SK-N-SH (cell line): Measurements from ENCODE around the gene RAD52. TPM values are rescaled to one million over a fixed set of nuclear protein-coding genes. Genes with fewer than 3 reads are reported as not detected.

Source experiments
- CTCF ChIA-PET: fragments of 300-600, 350-600 bp; formaldehyde crosslinking; extraction: SDS; loops from one replicate; lab custom pipeline; 2021; lab: Yijun Ruan, JAX
- POLR2A ChIA-PET: fragments of 350-600 bp; sonication (Branson Sonifier 250); formaldehyde crosslinking; extraction: SDS; loops from one replicate; lab custom pipeline; 2020; ENCODE audit warnings: antibody characterized with exemption, inconsistent platforms; lab: Yijun Ruan, JAX
- DNase-seq: peaks from one replicate; pipeline ENCODE4 v3.0.0; 2012
- H2AFZ ChIP-seq: fragments of 200-600 bp; sonication (generic); 2 replicates; pipeline ENCODE4 v1.8.1; 2016; ENCODE audit warnings: antibody characterized with exemption, mild to moderate bottlenecking, low read depth
- H3F3A ChIP-seq: fragments of 200-600 bp; sonication (generic); replicated peaks from 2 replicates; pipeline ENCODE3; 2016; ENCODE audit warnings: antibody characterized with exemption, mild to moderate bottlenecking; ENCODE audit not compliant: insufficient read depth
- H3K27ac ChIP-seq, 2 experiments: fragments of 200-500 bp in 1 of 2; fragments of 200-600 bp in 1 of 2; sonication (Bioruptor generic) in 1 of 2; sonication (generic), shearing (Covaris generic) in 1 of 2; 2 replicates each; pipeline versions ENCODE4 v1.5.1 to v1.6.1; 2014 to 2016; ENCODE audit warnings: low read depth in 2 of 2, inconsistent platforms in 1 of 2, low read length in 1 of 2, mild to moderate bottlenecking in 1 of 2, mixed read lengths in 1 of 2
- H3K27me3 ChIP-seq: fragments of 200-600 bp; sonication (generic), shearing (Covaris generic); 2 replicates; pipeline ENCODE4 v1.6.1; 2016; ENCODE audit warnings: mixed run types; ENCODE audit not compliant: insufficient read depth
- H3K36me3 ChIP-seq, 2 experiments: fragments of 200-500 bp in 1 of 2; fragments of 200-600 bp in 1 of 2; sonication (Bioruptor generic) in 1 of 2; sonication (generic) in 1 of 2; replicated peaks in 1 of 2; 2 replicates each; pipeline versions ENCODE3 to v1.5.1; 2014 to 2016; ENCODE audit warnings: low read length in 1 of 2, mild to moderate bottlenecking in 1 of 2; ENCODE audit not compliant: insufficient read depth in 2 of 2, control insufficient read depth in 1 of 2
- H3K4me1 ChIP-seq, 2 experiments: fragments of 200-500 bp in 1 of 2; fragments of 200-600 bp in 1 of 2; sonication (Bioruptor generic) in 1 of 2; sonication (generic), shearing (Covaris generic) in 1 of 2; 2 replicates each; pipeline versions ENCODE4 v1.5.1 to v1.6.1; 2014 to 2016; ENCODE audit warnings: low read depth in 1 of 2, low read length in 1 of 2, mixed run types in 1 of 2; ENCODE audit not compliant: insufficient read depth in 2 of 2, control insufficient read depth in 1 of 2
- H3K4me2 ChIP-seq: fragments of 200-600 bp; sonication (generic), shearing (Covaris generic); 2 replicates; pipeline ENCODE4 v1.6.1; 2017; ENCODE audit warnings: mixed run types
- H3K4me3 ChIP-seq, 2 experiments: fragments of 200-500 bp in 1 of 2; fragments of 200-600 bp in 1 of 2; sonication (Bioruptor generic) in 1 of 2; sonication (generic), shearing (Covaris generic) in 1 of 2; 2 replicates each; pipeline versions ENCODE4 v1.5.1 to v1.8.1; 2014 to 2016; ENCODE audit warnings: low read depth in 2 of 2, inconsistent platforms in 1 of 2, low read length in 1 of 2, mild to moderate bottlenecking in 1 of 2, mixed read lengths in 1 of 2, moderate library complexity in 1 of 2
- H3K79me2 ChIP-seq: fragments of 200-600 bp; sonication (generic); 2 replicates; pipeline ENCODE4 v1.8.1; 2017; ENCODE audit warnings: mild to moderate bottlenecking; ENCODE audit not compliant: insufficient read depth
- H3K9ac ChIP-seq: fragments of 200-600 bp; sonication (generic); 2 replicates; pipeline ENCODE4 v1.6.1; 2017; ENCODE audit warnings: mixed run types
- H3K9me2 ChIP-seq: fragments of 200-600 bp; sonication (generic); 2 replicates; pipeline ENCODE4 v1.6.1; 2017; ENCODE audit warnings: mixed run types
- H3K9me3 ChIP-seq: fragments of 200-600 bp; sonication (generic); 2 replicates; pipeline ENCODE4 v1.6.1; 2017; ENCODE audit warnings: mixed run types, mild to moderate bottlenecking, moderate library complexity
- H4K20me1 ChIP-seq: fragments of 200-600 bp; sonication (generic); 2 replicates; pipeline ENCODE4 v1.6.1; 2017; ENCODE audit warnings: mild to moderate bottlenecking, mixed run types; ENCODE audit not compliant: insufficient read depth
- ELF1 ChIP-seq: IDR thresholded peaks from 2 replicates; pipeline ENCODE4 v1.4.0; 2012
- EP300 ChIP-seq, 2 experiments: IDR thresholded peaks; 2 replicates each; pipeline versions ENCODE4 v1.4.0 to v1.6.1; 2012; ENCODE audit warnings: borderline replicate concordance in 1 of 2, low read depth in 1 of 2, low read length in 1 of 2
- EZH2phosphoT487 ChIP-seq: fragments of 200-600 bp; sonication (generic); IDR thresholded peaks from 2 replicates; pipeline ENCODE4 v1.6.1; 2017; ENCODE audit warnings: low read depth, mixed run types, mild to moderate bottlenecking, antibody characterized with exemption, moderate library complexity, borderline replicate concordance
- GABPA ChIP-seq: IDR thresholded peaks from 2 replicates; pipeline ENCODE4 v1.4.0; 2012; ENCODE audit warnings: low read depth, mild to moderate bottlenecking
- GATA2 ChIP-seq: sonication (generic); formaldehyde crosslinking; IDR thresholded peaks from 2 replicates; pipeline ENCODE4 v1.5.0; 2020; ENCODE audit warnings: mild to moderate bottlenecking, missing genetic modification reagents
- IRF3 ChIP-seq: fragments of 150-350 bp; IDR thresholded peaks from 2 replicates; pipeline ENCODE4 v1.6.1; 2016; ENCODE audit warnings: mild to moderate bottlenecking, low read depth, low read length
- MEF2A ChIP-seq: IDR thresholded peaks from 2 replicates; pipeline ENCODE4 v1.4.0; 2012; ENCODE audit warnings: low read depth, borderline replicate concordance
- MXI1 ChIP-seq: IDR thresholded peaks from 2 replicates; pipeline ENCODE4 v1.6.1; 2012; ENCODE audit warnings: mild to moderate bottlenecking, low read depth, low read length, improper control_type of control experiment
- NFIC ChIP-seq: IDR thresholded peaks from 2 replicates; pipeline ENCODE4 v1.4.0; 2012; ENCODE audit warnings: borderline replicate concordance
- NRF1 ChIP-seq: IDR thresholded peaks from 2 replicates; pipeline ENCODE4 v1.6.1; 2012; ENCODE audit warnings: low read depth, mild to moderate bottlenecking, low read length
- PBX3 ChIP-seq: IDR thresholded peaks from 2 replicates; pipeline ENCODE4; 2012
- RXRA ChIP-seq: IDR thresholded peaks from 2 replicates; pipeline ENCODE4 v1.4.0; 2012; ENCODE audit warnings: low read depth, mild to moderate bottlenecking, borderline replicate concordance
- TCF12 ChIP-seq: IDR thresholded peaks from 2 replicates; pipeline ENCODE4 v1.4.0; 2012
- USF1 ChIP-seq: IDR thresholded peaks from 2 replicates; pipeline ENCODE4 v1.4.0; 2012; ENCODE audit warnings: low read depth, borderline replicate concordance
- USF2 ChIP-seq: fragments of 150-350 bp; IDR thresholded peaks from 2 replicates; pipeline ENCODE4 v1.6.1; 2017; ENCODE audit warnings: antibody characterized with exemption, low read length, low read depth, borderline replicate concordance
- YY1 ChIP-seq: IDR thresholded peaks from 2 replicates; pipeline ENCODE4 v1.4.0; 2012; ENCODE audit warnings: low read depth, mild to moderate bottlenecking
- WGBS: methylation state at CpG from one replicate; pipeline ENCODE4 v1.1.6; 2017; ENCODE audit warnings: low lambda C conversion rate; 5-methylcytosine and 5-hydroxymethylcytosine counted together
- polyA plus RNA-seq, 3 experiments: library from polyadenylated mRNA; depleted of rRNA; stranded (reverse); fragments of >200 nt; gene quantifications; 2 replicates each; pipeline ENCODE4 v1.2.3, GENCODE V29; 2012

Gene RAD52
- polyA plus RNA-seq, 1 of the 3 experiments (the other 2 are of a cell fraction), result 11.2 TPM

GRCh38 chr12:946212-946611, 3.3 kb downstream of the RAD52 start (continued):
- TF ChIP-seq GATA2 (CRISPR knock-in tag) (no peak), MXI1 (no peak), NRF1 (no peak), EZH2phosphoT487 (no peak), IRF3 (no peak), NFIC (no peak), USF2 (no peak), TCF12 (no peak), GABPA (no peak)

- ChIA-PET CTCF (no interaction called here), POLR2A (no interaction called here)
- H4K20me1 ChIP-seq, result no peaks in the 10 kb centered on the region
- H3K4me2 ChIP-seq, result no peak overlapping the region
- no peaks in the 10 kb centered on the region for H3K27me3 ChIP-seq
- no peak overlapping the region for H3K4me3 ChIP-seq
- TF ChIP-seq USF1 (no peak), GATA2 (CRISPR knock-in tag) (no peak), USF2 (no peak), EP300 (IDR thresholded peaks at IDR 0.05; ENCODE audit: borderline replicate concordance in 1 of 2, low read depth in 1 of 2, low read length in 1 of 2) (no peak), YY1 (no peak), RXRA (no peak), PBX3 (no peak), MEF2A (no peak), ELF1 (no peak)
- H3K36me3 ChIP-seq, result peaks cover 0 to 14% of the 10 kb centered on the region in 2 experiments
- peaks cover 82% of the 10 kb centered on the region for H3K79me2 ChIP-seq
- H3K9ac ChIP-seq, result no peak overlapping the region
- peaks cover 2 to 6% of the 10 kb centered on the region in 2 experiments; a peak in 3 of 4 replicates for H3K4me1 ChIP-seq
- peaks cover 13% of the 10 kb centered on the region for H3F3A ChIP-seq
- no peak overlapping the region for H3K27ac ChIP-seq
- DNase-seq, result no peak
- 96% methylated on average over 7 of the region's 7 CpGs for WGBS
- no peaks in the 10 kb centered on the region for H3K9me3 ChIP-seq
- no peak overlapping the region for H2AFZ ChIP-seq
- H3K9me2 ChIP-seq, result no peaks in the 10 kb centered on the region
Measured at GRCh38 chr12:944211-944610, 5.3 kb downstream of the RAD52 start.
